Measurements from ENCODE around the gene MUC2.

DNA sequence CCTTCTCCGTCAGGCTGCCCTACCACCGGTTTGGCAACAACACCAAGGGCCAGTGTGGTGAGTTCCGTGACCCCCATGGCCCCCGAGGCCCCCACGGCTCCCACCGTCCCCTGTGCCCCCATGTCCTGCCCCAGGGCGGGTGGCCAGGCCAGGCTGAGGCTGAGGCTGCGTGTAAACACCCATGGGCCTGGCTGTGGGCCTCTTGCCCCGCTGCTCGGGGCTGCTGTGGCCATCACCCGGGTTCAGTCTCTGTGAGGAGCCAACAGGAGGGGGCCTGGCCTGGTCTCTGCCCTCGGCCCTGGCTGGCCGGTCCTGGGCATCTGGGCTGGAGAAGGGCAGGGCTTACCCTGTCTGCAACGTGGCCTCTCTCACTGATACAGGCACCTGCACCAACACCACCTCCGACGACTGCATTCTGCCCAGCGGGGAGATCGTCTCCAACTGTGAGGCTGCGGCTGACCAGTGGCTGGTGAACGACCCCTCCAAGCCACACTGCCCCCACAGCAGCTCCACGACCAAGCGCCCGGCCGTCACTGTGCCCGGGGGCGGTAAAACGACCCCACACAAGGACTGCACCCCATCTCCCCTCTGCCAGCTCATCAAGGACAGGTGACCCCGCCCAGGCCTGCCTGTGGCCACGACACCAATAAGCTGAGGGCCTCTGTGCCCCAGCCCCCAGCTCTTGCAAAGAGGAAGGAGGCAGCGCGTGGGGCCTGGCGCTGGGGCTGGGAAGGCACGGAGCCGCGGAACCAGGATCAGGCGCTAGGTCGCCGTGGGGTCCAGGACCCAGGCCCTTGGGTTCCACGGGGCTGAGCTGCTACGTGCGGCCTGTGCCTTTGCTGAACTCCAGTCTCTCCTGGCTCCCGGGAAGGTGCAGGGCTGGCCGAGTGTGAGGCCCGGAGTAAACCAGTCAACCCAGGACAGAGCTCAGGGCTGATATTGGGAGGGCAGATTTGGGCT is 29.0 kb downstream of the MUC2 start:
- TF ChIP-seq IKZF1 (IDR thresholded peaks at IDR 0.05) (no peak), ASH2L (IDR thresholded peaks at IDR 0.05; ENCODE audit: insufficient read length, low read depth, low read length) (no peak), SMARCC2 (IDR thresholded peaks at IDR 0.05) (no peak), RBAK (CRISPR knock-in tag; IDR thresholded peaks at IDR 0.05) (no peak), ZNF432 (CRISPR knock-in tag; IDR thresholded peaks at IDR 0.05; ENCODE audit: borderline replicate concordance) (no peak), PCBP1 (IDR thresholded peaks at IDR 0.05; ENCODE audit: borderline replicate concordance, low read depth, low read length) (no peak), USF2 (IDR thresholded peaks at IDR 0.05; ENCODE audit: low read depth, low read length) (no peak), USF2 (CRISPR knock-in tag; IDR thresholded peaks at IDR 0.05; ENCODE audit: borderline replicate concordance) (no peak), GLI4 (CRISPR knock-in tag; IDR thresholded peaks at IDR 0.05; ENCODE audit: borderline replicate concordance) (no peak), ZNF142 (CRISPR knock-in tag; IDR thresholded peaks at IDR 0.05) (no peak)

All from HepG2 (cell line).